H1 (cell line): ENCODE data around the gene SCAMP4. TPM values are rescaled to one million over a fixed set of nuclear protein-coding genes. Genes with fewer than 3 reads are reported as not detected.

ENCODE experiments used
- ATF2 ChIP-seq: IDR thresholded peaks from 2 replicates; pipeline ENCODE4 v1.6.1; 2012; ENCODE audit warnings: low read length, inconsistent platforms
- CHD7 ChIP-seq: fragments of 300-600 bp; sonication (generic); IDR thresholded peaks from 2 replicates; pipeline ENCODE4 v1.7.1; 2012; ENCODE audit warnings: low read length, moderate library complexity, mild to moderate bottlenecking, inconsistent platforms; ENCODE audit not compliant: insufficient replicate concordance
- CTBP2 ChIP-seq: IDR thresholded peaks from 2 replicates; pipeline ENCODE4 v1.7.0; 2011; ENCODE audit warnings: borderline replicate concordance, mild to moderate bottlenecking, moderate library complexity, mixed read lengths, low read length; ENCODE audit not compliant: insufficient read depth, insufficient read length
- NANOG ChIP-seq: IDR thresholded peaks from 2 replicates; pipeline ENCODE4 v1.6.1; 2011; ENCODE audit warnings: low read length, low read depth, mild to moderate bottlenecking, inconsistent platforms; ENCODE audit not compliant: insufficient read depth, poor library complexity, severe bottlenecking
- NRF1 ChIP-seq: IDR thresholded peaks from 2 replicates; pipeline ENCODE4 v1.6.1; 2011; ENCODE audit warnings: mild to moderate bottlenecking, low read depth, low read length, improper control_type of control experiment
- SRF ChIP-seq: IDR thresholded peaks from 2 replicates; pipeline ENCODE4 v1.6.1; 2011; ENCODE audit warnings: mild to moderate bottlenecking, low read depth, low read length, moderate library complexity
- TAF7 ChIP-seq: optimal IDR thresholded peaks from 2 replicates; pipeline ENCODE3; 2011; ENCODE audit warnings: low read depth, mild to moderate bottlenecking, inconsistent platforms, low read length, moderate library complexity, borderline replicate concordance
- TEAD4 ChIP-seq: IDR thresholded peaks from 2 replicates; pipeline ENCODE4 v1.6.1; 2012; ENCODE audit warnings: low read depth, low read length, inconsistent platforms, mixed read lengths
- YY1 ChIP-seq: IDR thresholded peaks from 2 replicates; pipeline ENCODE4 v1.6.1; 2011; ENCODE audit warnings: low read depth, mild to moderate bottlenecking, low read length
- polyA plus RNA-seq, 7 experiments: library from polyadenylated mRNA; depleted of rRNA in 3 of 7; stranded (reverse) in 5 of 7; unstranded in 2 of 7; fragments of >200 nt in 5 of 7; fragments of 200-250 nt in 2 of 7; gene quantifications; 1 replicate in 5 of 7; 2 replicates in 1 of 7; 4 replicates in 1 of 7; pipeline versions ENCODE4 v1.2.1 to v1.2.3, GENCODE V29; 2011 to 2013; ENCODE audit warnings: missing spikeins in 2 of 7, mixed read lengths in 2 of 7
- total RNA-seq: library from RNA; stranded (reverse); fragmentation: NEBNext Ultra II Directional; extraction: Animal tissue kit (Norgen Biotek cat#: 25700); gene quantifications from 2 replicates; pipeline ENCODE4 v1.2.1, GENCODE V29; 2021

Gene SCAMP4
- total and polyA plus RNA-seq, 2 of the 8 experiments (the other 6 are each of a cell fraction or from before 2014, with no cell fraction given), result 17.1 to 61.4 TPM

- TF ChIP-seq CHD7 (no peak), SRF (no peak), TEAD4 (no peak), ATF2 (no peak), NANOG (no peak), YY1 (no peak), CTBP2 (no peak), NRF1 (no peak), TAF7 (no peak)
Observed at GRCh38 chr19:1944916-1945561, 39.8 kb downstream of the SCAMP4 start (continued).
